ENCODE data around the gene MAGEB17. TPM values are rescaled to one million over a fixed set of nuclear protein-coding genes. Genes with fewer than 3 reads are reported as not detected.
A peak's percentile ranks its signal among the peaks of the same experiment; 100 is the strongest.
"Not testable (repeated sequence)": the region's sequence is repeated elsewhere in the genome, so short reads cannot be mapped to it uniquely, and the experiment has no call there.

MAGEB17 gene
- total RNA-seq, 1 experiment from 2014 or later = not detected

DNA sequence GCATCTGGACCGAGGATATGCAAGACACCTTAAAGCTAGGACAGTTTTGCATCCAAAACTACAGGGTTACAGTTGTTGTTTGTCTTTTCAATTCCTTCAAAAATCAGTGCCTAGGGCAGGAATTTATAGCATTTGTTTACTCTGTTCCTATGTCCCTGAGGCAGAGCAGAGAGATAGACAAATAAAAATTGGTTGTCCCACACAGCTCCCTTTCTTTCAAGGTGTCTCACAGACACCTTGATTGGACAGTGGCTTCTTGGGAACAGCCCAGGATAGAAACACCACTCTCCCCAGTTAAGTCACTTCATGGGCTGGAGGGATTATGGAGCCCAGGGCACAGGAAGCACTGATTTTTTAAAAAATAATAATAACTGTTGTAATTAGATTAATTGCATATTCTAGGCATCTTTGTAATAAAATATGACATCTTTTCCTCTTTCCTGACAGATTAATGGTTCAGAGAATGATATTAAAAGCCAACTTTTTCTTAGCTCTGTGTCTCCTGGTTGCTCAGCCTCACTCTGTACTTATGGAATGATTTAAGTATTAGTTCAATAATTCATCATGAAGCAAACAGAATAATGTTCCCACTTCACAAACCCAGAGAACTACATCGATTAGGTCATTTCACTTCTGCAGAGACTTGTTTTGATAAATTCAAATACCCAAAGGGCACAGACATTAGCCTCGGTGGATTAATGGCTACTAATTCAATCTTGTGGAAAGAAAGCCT lies 8.2 kb downstream of the MAGEB17 start:
- no TSS peak for BruUV-seq (replicated peaks)
- H3K9me3 ChIP-seq (ENCODE audit: low read depth, low read length, poor library complexity, severe bottlenecking) = no peaks in the 10 kb centered on the region
- H3K36me3 ChIP-seq (ENCODE audit: insufficient read depth, low read length, poor library complexity, severe bottlenecking) = no peaks in the 10 kb centered on the region
- H3K4me3 ChIP-seq (ENCODE audit: low read depth, low read length, poor library complexity, severe bottlenecking) = no peak overlapping the region
- ChIA-PET CTCF (no interaction called here), POLR2A (ENCODE audit: low non-redundant PET) (no interaction called here)
- no peak for TF ChIP-seq EZH2 (IDR thresholded peaks at IDR 0.05; ENCODE audit: borderline replicate concordance, low read depth, low read length, poor library complexity, severe bottlenecking)
- TF ChIP-seq, protein P1, sequence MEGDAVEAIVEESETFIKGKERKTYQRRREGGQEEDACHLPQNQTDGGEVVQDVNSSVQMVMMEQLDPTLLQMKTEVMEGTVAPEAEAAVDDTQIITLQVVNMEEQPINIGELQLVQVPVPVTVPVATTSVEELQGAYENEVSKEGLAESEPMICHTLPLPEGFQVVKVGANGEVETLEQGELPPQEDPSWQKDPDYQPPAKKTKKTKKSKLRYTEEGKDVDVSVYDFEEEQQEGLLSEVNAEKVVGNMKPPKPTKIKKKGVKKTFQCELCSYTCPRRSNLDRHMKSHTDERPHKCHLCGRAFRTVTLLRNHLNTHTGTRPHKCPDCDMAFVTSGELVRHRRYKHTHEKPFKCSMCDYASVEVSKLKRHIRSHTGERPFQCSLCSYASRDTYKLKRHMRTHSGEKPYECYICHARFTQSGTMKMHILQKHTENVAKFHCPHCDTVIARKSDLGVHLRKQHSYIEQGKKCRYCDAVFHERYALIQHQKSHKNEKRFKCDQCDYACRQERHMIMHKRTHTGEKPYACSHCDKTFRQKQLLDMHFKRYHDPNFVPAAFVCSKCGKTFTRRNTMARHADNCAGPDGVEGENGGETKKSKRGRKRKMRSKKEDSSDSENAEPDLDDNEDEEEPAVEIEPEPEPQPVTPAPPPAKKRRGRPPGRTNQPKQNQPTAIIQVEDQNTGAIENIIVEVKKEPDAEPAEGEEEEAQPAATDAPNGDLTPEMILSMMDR (conservative IDR thresholded peaks at IDR 0.05; ENCODE audit: low read depth, low read length) = no peak
- intact Hi-C loops (cut with micrococcal nuclease; ENCODE audit: unreplicated experiment) = no loop called here
- H3K27ac ChIP-seq (ENCODE audit: low read depth, low read length, poor library complexity, severe bottlenecking) = no peak overlapping the region
- no peaks in the 10 kb centered on the region for H3K4me1 ChIP-seq (ENCODE audit: insufficient read depth, low read length, poor library complexity, severe bottlenecking)
- H3K27me3 ChIP-seq (replicated peaks; ENCODE audit: insufficient read depth, low read depth, low read length, poor library complexity) = peaks cover 29% of the 10 kb centered on the region
- DNase-seq (ENCODE audit: low spot score) = no peak

DNA sequence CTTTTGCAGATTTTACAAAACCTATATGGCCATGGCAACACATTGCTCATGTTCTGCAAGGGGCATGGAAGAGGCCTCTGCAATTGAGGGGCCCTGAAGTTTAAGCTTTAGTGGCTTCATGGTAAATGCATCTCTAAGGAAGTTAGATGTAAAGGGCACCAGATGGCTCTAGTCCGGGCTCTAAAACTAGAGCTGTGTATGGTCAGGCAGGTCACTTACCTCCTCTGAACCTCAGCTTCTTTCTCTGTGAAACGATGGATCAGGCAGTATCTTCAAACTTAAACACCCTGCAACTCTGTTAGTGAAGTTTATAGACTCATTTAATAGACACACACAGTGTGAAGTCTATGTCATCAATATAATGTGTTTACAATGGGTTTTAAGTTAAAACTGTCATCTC lies 10.0 kb downstream of the MAGEB17 start:
- DNase-seq (ENCODE audit: low spot score) = no peak
- Histone ChIP-seq H3K27ac (ENCODE audit: low read depth, low read length, poor library complexity, severe bottlenecking) (no peak overlapping the region), H3K4me1 (ENCODE audit: insufficient read depth, low read length, poor library complexity, severe bottlenecking) (no peaks in the 10 kb centered on the region), H3K27me3 (replicated peaks; ENCODE audit: insufficient read depth, low read depth, low read length, poor library complexity) (peaks cover 29% of the 10 kb centered on the region), H3K9me3 (ENCODE audit: low read depth, low read length, poor library complexity, severe bottlenecking) (no peaks in the 10 kb centered on the region), H3K4me3 (ENCODE audit: low read depth, low read length, poor library complexity, severe bottlenecking) (no peak overlapping the region), H3K36me3 (ENCODE audit: insufficient read depth, low read length, poor library complexity, severe bottlenecking) (no peaks in the 10 kb centered on the region)
- TF ChIP-seq EZH2 (IDR thresholded peaks at IDR 0.05; ENCODE audit: borderline replicate concordance, low read depth, low read length, poor library complexity, severe bottlenecking) = no peak
- TF ChIP-seq, protein P1 (conservative IDR thresholded peaks at IDR 0.05; ENCODE audit: low read depth, low read length) = no peak
- ChIA-PET POLR2A (ENCODE audit: low non-redundant PET) (no interaction called here), CTCF (no interaction called here)
- intact Hi-C loops (cut with micrococcal nuclease; ENCODE audit: unreplicated experiment) = no loop called here
- BruUV-seq (replicated peaks) = no TSS peak

DNA sequence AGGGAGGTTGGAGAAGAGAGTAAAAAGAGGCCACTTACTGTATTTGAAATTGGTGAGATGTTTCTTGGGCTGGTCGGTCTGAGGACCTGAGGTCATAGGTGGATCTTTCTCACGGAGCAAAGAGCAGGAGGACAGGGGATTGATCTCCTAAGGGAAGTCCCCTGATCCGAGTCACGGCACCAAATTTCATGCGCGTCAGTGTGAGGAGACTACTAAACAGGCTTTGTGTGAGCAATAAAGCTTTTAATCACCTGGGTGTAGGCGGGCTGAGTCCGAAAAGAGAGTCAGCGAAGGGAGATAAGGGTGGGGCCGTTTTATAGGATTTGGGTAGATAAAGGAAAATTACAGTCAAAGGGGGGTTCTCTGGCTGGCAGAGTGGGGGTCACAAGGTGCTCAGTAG lies 16.6 kb downstream of the MAGEB17 start:
- BruUV-seq (replicated peaks); H3K36me3 ChIP-seq (ENCODE audit: insufficient read depth, low read length, poor library complexity, severe bottlenecking); CTCF ChIA-PET; POLR2A ChIA-PET (ENCODE audit: low non-redundant PET); H3K4me1 ChIP-seq (ENCODE audit: insufficient read depth, low read length, poor library complexity, severe bottlenecking); H3K27me3 ChIP-seq (replicated peaks; ENCODE audit: insufficient read depth, low read depth, low read length, poor library complexity); H3K4me3 ChIP-seq (ENCODE audit: low read depth, low read length, poor library complexity, severe bottlenecking); DNase-seq (ENCODE audit: low spot score); intact Hi-C loops (cut with micrococcal nuclease; ENCODE audit: unreplicated experiment); H3K27ac ChIP-seq (ENCODE audit: low read depth, low read length, poor library complexity, severe bottlenecking); H3K9me3 ChIP-seq (ENCODE audit: low read depth, low read length, poor library complexity, severe bottlenecking): not testable (repeated sequence)

DNA sequence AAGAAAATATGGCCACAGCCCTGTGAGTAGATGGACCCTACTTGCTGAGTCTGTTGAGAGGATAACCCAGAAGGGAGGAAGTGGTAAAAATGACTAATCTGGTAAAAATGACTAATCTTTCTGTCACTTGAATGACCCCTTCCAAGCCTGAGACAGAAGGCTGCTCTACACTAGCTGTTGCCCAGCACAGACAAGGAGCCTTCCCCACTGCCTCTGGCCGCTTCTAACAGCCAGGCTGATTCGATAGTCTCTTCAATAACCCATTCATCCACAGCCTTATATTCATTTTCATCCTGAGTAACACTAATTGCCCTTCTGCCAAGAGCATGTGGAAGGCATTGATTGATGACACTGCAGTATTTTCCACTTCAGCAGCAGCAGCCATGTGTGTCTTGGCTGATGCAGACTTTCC lies 18.4 kb downstream of the MAGEB17 start:
- H3K27ac ChIP-seq (ENCODE audit: low read depth, low read length, poor library complexity, severe bottlenecking) = no peak overlapping the region

More for the DNA sequence above, 18.4 kb downstream of the MAGEB17 start:
- Histone ChIP-seq H3K9me3 (ENCODE audit: low read depth, low read length, poor library complexity, severe bottlenecking) (no peaks in the 10 kb centered on the region), H3K4me3 (ENCODE audit: low read depth, low read length, poor library complexity, severe bottlenecking) (no peak overlapping the region), H3K36me3 (ENCODE audit: insufficient read depth, low read length, poor library complexity, severe bottlenecking) (no peaks in the 10 kb centered on the region), H3K27me3 (replicated peaks; ENCODE audit: insufficient read depth, low read depth, low read length, poor library complexity) (no peaks in the 10 kb centered on the region), H3K4me1 (ENCODE audit: insufficient read depth, low read length, poor library complexity, severe bottlenecking) (no peaks in the 10 kb centered on the region)
- no TSS peak for BruUV-seq (replicated peaks)
- CTCF ChIA-PET = no interaction called here
- TF ChIP-seq, protein P1 (conservative IDR thresholded peaks at IDR 0.05; ENCODE audit: low read depth, low read length) = no peak
- TF ChIP-seq EZH2 (IDR thresholded peaks at IDR 0.05; ENCODE audit: borderline replicate concordance, low read depth, low read length, poor library complexity, severe bottlenecking) = no peak
- DNase-seq (ENCODE audit: low spot score) = peak; percentile 28
- intact Hi-C loops (cut with micrococcal nuclease; ENCODE audit: unreplicated experiment) = no loop called here
- POLR2A ChIA-PET (ENCODE audit: low non-redundant PET) = no interaction called here

Measured in A673 (cell line).